ENCODE data around the gene RPS2.

DNA sequence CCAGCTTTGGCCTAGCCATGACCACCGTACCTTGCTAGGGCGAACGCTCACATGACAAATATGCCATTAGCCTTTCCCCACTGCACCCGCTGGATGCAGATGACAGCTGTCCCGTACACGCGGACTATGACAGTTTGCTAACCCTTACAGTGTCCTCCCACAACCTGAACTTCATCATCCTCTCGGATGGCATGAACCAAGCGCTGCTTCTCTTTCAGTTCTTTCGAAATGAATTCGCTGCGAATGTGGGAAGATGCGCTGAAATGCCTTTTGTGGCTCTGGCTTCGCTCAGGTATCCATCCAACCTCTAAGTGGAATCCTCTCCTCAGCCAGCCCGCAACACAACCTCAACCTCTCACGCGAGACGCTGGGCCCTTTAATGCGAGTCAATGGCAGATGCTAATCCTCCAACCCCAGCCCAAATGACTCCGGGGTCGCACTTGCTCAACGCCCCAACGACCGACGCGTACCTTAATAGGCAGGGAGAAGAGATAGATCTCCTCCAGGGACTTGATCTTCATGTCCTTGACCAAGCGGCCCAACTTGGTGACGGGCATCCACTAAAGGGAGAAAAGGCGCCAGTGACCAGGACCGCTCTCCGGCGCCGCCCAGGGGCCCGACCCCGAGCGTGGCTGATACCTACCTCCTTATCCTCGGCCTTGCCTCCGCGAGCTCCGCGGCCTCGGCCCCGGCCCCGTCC is 670 bp downstream of the RPS2 start:
- TF ChIP-seq, protein P1, sequence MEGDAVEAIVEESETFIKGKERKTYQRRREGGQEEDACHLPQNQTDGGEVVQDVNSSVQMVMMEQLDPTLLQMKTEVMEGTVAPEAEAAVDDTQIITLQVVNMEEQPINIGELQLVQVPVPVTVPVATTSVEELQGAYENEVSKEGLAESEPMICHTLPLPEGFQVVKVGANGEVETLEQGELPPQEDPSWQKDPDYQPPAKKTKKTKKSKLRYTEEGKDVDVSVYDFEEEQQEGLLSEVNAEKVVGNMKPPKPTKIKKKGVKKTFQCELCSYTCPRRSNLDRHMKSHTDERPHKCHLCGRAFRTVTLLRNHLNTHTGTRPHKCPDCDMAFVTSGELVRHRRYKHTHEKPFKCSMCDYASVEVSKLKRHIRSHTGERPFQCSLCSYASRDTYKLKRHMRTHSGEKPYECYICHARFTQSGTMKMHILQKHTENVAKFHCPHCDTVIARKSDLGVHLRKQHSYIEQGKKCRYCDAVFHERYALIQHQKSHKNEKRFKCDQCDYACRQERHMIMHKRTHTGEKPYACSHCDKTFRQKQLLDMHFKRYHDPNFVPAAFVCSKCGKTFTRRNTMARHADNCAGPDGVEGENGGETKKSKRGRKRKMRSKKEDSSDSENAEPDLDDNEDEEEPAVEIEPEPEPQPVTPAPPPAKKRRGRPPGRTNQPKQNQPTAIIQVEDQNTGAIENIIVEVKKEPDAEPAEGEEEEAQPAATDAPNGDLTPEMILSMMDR (IDR thresholded peaks at IDR 0.05): peak in 2 of 4 experiments; percentile 19 to 46
- TF ChIP-seq POLR2AphosphoS5 (IDR thresholded peaks at IDR 0.05) (no peak), POLR2A (IDR thresholded peaks at IDR 0.05) (no peak), EP300 (IDR thresholded peaks at IDR 0.05) (no peak)
